NCI-H82 (cell line): ENCODE measurements around the gene GYPC.

ENCODE experiments used
- DNase-seq: peaks from one replicate; lab custom pipeline; 2025; lab: John Stamatoyannopoulos, UW

The GYPC gene

GRCh38 chr2:126650994-126651393, 5.0 kb upstream of the GYPC start:
- DNase-seq: no peak

GRCh38 chr2:126652323-126652891, 3.6 kb upstream of the GYPC start:
- peak; percentile 36 for DNase-seq

- DNase-seq: no peak
Observed at GRCh38 chr2:126653109-126653508, 2.8 kb upstream of the GYPC start.

GRCh38 chr2:126653761-126654160, 2.2 kb upstream of the GYPC start:
- DNase-seq: no peak

GRCh38 chr2:126655051-126655450, 907 bp upstream of the GYPC start:
- DNase-seq: peak; percentile 49

- no peak for DNase-seq
Observed at GRCh38 chr2:126656431-126657147, 631 bp downstream of the GYPC start.

- DNase-seq: no peak
Observed at GRCh38 chr2:126657148-126657635, 1.2 kb downstream of the GYPC start.

GRCh38 chr2:126657636-126658318, 1.8 kb downstream of the GYPC start:
- no peak for DNase-seq

- DNase-seq: no peak
Observed at GRCh38 chr2:126658319-126658904, 2.5 kb downstream of the GYPC start.

GRCh38 chr2:126658905-126659561, 3.1 kb downstream of the GYPC start:
- DNase-seq: no peak

GRCh38 chr2:126659562-126660467, 3.9 kb downstream of the GYPC start:
- no peak for DNase-seq

GRCh38 chr2:126660971-126661370, 5.0 kb downstream of the GYPC start:
- no peak for DNase-seq

GRCh38 chr2:126661702-126662500, 5.9 kb downstream of the GYPC start:
- DNase-seq: no peak

GRCh38 chr2:126662621-126663020, 6.7 kb downstream of the GYPC start:
- no peak for DNase-seq

GRCh38 chr2:126663184-126663963, 7.4 kb downstream of the GYPC start:
- DNase-seq: no peak

- DNase-seq: no peak
Observed at GRCh38 chr2:126664234-126664633, 8.3 kb downstream of the GYPC start.

GRCh38 chr2:126664639-126665038, 8.7 kb downstream of the GYPC start:
- DNase-seq: no peak

- DNase-seq: no peak
Observed at GRCh38 chr2:126665483-126665882, 9.5 kb downstream of the GYPC start.

GRCh38 chr2:126668254-126668653, 12.3 kb downstream of the GYPC start:
- no peak for DNase-seq

GRCh38 chr2:126669772-126670171, 13.8 kb downstream of the GYPC start:
- no peak for DNase-seq
